ENCODE data around the gene KISS1R. TPM values are rescaled to one million over a fixed set of nuclear protein-coding genes. Genes with fewer than 3 reads are reported as not detected.

KISS1R gene
- total and polyA plus RNA-seq, 2 donors (not counting 1 experiment from before 2014, with no cell fraction given): not detected

DNA sequence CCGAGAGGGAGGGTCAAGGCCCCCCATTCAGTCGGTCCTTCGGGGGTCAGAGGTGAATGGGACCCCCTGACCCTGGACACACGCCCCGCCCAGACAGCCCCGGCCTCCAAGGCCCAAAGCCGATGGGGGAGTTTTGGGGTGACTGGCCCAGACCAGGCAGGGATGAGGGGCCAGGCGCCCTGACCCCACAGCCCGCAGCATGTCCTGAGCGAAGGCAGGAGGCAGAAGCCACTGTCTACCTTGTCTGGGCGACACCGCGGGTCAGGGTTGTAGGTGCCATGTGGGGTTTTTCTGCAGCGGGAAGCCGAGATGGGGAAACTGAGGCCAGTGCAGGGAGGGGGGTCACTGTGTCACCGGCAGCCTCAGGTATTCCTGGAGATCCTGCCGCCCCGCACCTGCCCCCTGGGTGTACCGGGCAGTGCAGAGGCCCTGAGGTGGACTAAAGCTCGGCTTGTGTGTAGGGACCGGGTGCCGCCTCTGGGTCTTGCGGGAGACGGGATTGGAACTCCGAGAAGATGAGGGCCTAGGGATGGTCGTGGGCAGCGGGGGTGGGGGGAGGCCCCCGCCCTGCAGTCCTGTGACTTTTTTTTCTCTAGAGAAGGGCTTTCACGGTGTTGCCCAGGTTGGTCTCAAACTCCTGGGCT is 17.2 kb downstream of the KISS1R start:
- peaks cover 49% of the 10 kb centered on the region for H3K79me2 ChIP-seq (ENCODE audit: control insufficient read depth, insufficient read depth, low read length)

DNA sequence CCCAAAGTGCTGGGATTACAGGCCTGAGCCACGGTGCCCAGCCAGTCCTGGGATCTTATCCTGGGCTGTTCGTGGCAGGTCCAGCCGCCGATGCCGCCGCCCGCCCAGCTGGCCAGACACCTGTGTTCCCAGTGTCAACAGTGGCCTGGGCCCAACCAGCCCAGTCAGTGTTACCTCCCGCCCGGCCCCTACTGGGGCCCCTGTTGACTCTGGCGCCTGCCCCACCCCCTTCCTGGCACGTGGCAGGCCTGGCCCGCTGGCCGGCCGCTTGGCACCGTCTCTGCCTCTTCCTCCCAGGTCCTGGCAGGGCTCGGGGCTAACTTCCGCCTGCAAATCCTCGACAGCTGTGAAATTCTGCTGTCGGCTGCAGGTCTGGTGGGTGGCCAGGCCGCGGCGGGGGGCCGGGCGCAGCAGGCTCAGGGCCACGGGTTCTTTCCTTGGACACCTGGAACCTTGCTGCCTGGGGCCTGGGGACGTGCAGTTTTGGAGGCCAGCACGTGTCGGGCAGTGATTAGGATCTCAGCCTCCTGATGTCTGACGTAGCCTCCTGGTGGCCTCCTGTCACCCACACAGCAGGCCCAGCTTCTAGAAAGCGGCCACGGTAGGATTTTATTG is 17.8 kb downstream of the KISS1R start:
- Histone ChIP-seq H3K4me2 (ENCODE audit: extremely low read depth, insufficient read depth, low read length) (no peak overlapping the region), H3K79me2 (ENCODE audit: control insufficient read depth, insufficient read depth, low read length) (peaks cover 56% of the 10 kb centered on the region), H2AFZ (ENCODE audit: low read length) (no peak overlapping the region), H3K4me1 (ENCODE audit: control insufficient read depth, extremely low read depth, insufficient read depth, low read length) (peaks cover 26% of the 10 kb centered on the region), H3K4me3 (replicated peaks in 1 of 4; ENCODE audit: control extremely low read depth in 1 of 4, insufficient read depth in 1 of 4, low read depth in 3 of 4, low read length in 4 of 4) (no peak overlapping the region), H3K9ac (ENCODE audit: insufficient read depth, low read length) (no peak overlapping the region), H3K27me3 (ENCODE audit: control insufficient read depth, insufficient read depth, low read length) (no peaks in the 10 kb centered on the region), H3K27ac (ENCODE audit: insufficient read depth, low read length) (peak overlapping the region; percentile 65), H4K20me1 (ENCODE audit: control insufficient read depth, extremely low read depth, insufficient read depth, low read length) (no peaks in the 10 kb centered on the region), H3K9me3 (ENCODE audit: control insufficient read depth, insufficient read depth, low read depth, low read length) (no peaks in the 10 kb centered on the region), H3K36me3 (ENCODE audit: control insufficient read depth, insufficient read depth, low read length) (peaks cover 14% of the 10 kb centered on the region)
- TF ChIP-seq EZH2 (IDR thresholded peaks at IDR 0.05; ENCODE audit: low read length, missing control alignments): no peak
- TF ChIP-seq, protein P1, sequence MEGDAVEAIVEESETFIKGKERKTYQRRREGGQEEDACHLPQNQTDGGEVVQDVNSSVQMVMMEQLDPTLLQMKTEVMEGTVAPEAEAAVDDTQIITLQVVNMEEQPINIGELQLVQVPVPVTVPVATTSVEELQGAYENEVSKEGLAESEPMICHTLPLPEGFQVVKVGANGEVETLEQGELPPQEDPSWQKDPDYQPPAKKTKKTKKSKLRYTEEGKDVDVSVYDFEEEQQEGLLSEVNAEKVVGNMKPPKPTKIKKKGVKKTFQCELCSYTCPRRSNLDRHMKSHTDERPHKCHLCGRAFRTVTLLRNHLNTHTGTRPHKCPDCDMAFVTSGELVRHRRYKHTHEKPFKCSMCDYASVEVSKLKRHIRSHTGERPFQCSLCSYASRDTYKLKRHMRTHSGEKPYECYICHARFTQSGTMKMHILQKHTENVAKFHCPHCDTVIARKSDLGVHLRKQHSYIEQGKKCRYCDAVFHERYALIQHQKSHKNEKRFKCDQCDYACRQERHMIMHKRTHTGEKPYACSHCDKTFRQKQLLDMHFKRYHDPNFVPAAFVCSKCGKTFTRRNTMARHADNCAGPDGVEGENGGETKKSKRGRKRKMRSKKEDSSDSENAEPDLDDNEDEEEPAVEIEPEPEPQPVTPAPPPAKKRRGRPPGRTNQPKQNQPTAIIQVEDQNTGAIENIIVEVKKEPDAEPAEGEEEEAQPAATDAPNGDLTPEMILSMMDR (conservative IDR thresholded peaks at IDR 0.05 in 1 of 2, IDR thresholded peaks at IDR 0.05 in 1 of 2; ENCODE audit: low read depth in 1 of 2, low read length in 2 of 2): no peak
- DNase-seq (ENCODE audit: low read depth in 2 of 2): peak; percentile 74 to 82

More for the DNA sequence above, 17.2 kb downstream of the KISS1R start:
- Histone ChIP-seq H3K4me2 (ENCODE audit: extremely low read depth, insufficient read depth, low read length) (peak overlapping the region; percentile 25), H3K36me3 (ENCODE audit: control insufficient read depth, insufficient read depth, low read length) (peaks cover 14% of the 10 kb centered on the region), H3K27ac (ENCODE audit: insufficient read depth, low read length) (peak overlapping the region; percentile 90), H3K4me1 (ENCODE audit: control insufficient read depth, extremely low read depth, insufficient read depth, low read length) (peaks cover 26% of the 10 kb centered on the region), H4K20me1 (ENCODE audit: control insufficient read depth, extremely low read depth, insufficient read depth, low read length) (no peaks in the 10 kb centered on the region), H2AFZ (ENCODE audit: low read length) (no peak overlapping the region), H3K9ac (ENCODE audit: insufficient read depth, low read length) (no peak overlapping the region), H3K4me3 (replicated peaks in 1 of 4; ENCODE audit: control extremely low read depth in 1 of 4, insufficient read depth in 1 of 4, low read depth in 3 of 4, low read length in 4 of 4) (no peak overlapping the region), H3K27me3 (ENCODE audit: control insufficient read depth, insufficient read depth, low read length) (no peaks in the 10 kb centered on the region), H3K9me3 (ENCODE audit: control insufficient read depth, insufficient read depth, low read depth, low read length) (no peaks in the 10 kb centered on the region)
- TF ChIP-seq, protein P1 (conservative IDR thresholded peaks at IDR 0.05 in 1 of 2, IDR thresholded peaks at IDR 0.05 in 1 of 2; ENCODE audit: low read depth in 1 of 2, low read length in 2 of 2): no peak
- no peak for TF ChIP-seq EZH2 (IDR thresholded peaks at IDR 0.05; ENCODE audit: low read length, missing control alignments)
- no peak for DNase-seq (ENCODE audit: low read depth in 2 of 2)

DNA sequence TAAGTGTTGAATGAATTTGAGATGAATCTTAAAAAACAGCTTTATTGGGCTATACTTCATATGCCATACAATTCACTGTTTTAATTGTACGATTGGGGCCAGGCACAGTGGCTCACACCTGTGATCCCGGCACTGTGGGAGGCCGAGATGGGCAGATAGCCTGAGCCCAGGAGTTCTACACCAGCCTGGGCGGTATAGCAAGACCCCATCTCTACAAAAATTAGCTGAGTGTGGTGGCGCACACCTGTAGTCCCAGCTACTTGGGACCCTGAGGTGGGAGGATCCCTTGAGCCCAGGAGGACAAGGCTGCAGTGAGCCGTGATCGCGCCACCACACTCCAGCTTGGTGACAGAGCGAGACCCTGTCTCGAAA is 19.0 kb downstream of the KISS1R start:
- DNase-seq (ENCODE audit: low read depth in 2 of 2): no peak
- H3K4me1 ChIP-seq (ENCODE audit: control insufficient read depth, extremely low read depth, insufficient read depth, low read length): peaks cover 33% of the 10 kb centered on the region
- no peak overlapping the region for H3K4me3 ChIP-seq (replicated peaks in 1 of 4; ENCODE audit: control extremely low read depth in 1 of 4, insufficient read depth in 1 of 4, low read depth in 3 of 4, low read length in 4 of 4)
- H3K27ac ChIP-seq (ENCODE audit: insufficient read depth, low read length): no peak overlapping the region
- TF ChIP-seq, protein P1 (conservative IDR thresholded peaks at IDR 0.05 in 1 of 2, IDR thresholded peaks at IDR 0.05 in 1 of 2; ENCODE audit: low read depth in 1 of 2, low read length in 2 of 2): no peak
- no peak for TF ChIP-seq EZH2 (IDR thresholded peaks at IDR 0.05; ENCODE audit: low read length, missing control alignments)
- H2AFZ ChIP-seq (ENCODE audit: low read length): no peak overlapping the region
- no peak overlapping the region for H3K9ac ChIP-seq (ENCODE audit: insufficient read depth, low read length)
- H3K9me3 ChIP-seq (ENCODE audit: control insufficient read depth, insufficient read depth, low read depth, low read length): no peaks in the 10 kb centered on the region
- H4K20me1 ChIP-seq (ENCODE audit: control insufficient read depth, extremely low read depth, insufficient read depth, low read length): no peaks in the 10 kb centered on the region
- H3K36me3 ChIP-seq (ENCODE audit: control insufficient read depth, insufficient read depth, low read length): peaks cover 14% of the 10 kb centered on the region
- H3K79me2 ChIP-seq (ENCODE audit: control insufficient read depth, insufficient read depth, low read length): peaks cover 57% of the 10 kb centered on the region
- no peak overlapping the region for H3K4me2 ChIP-seq (ENCODE audit: extremely low read depth, insufficient read depth, low read length)
- no peaks in the 10 kb centered on the region for H3K27me3 ChIP-seq (ENCODE audit: control insufficient read depth, insufficient read depth, low read length)

Data from fibroblast of lung (primary cell).